H1 (cell line): ENCODE data around the gene FAM204A. TPM values are rescaled to one million over a fixed set of nuclear protein-coding genes. Genes with fewer than 3 reads are reported as not detected.

Experiments used
- CTCF ChIA-PET: fragments of 300-600 bp; sonication (Branson Sonifier 250); formaldehyde crosslinking; loops from one replicate; lab custom pipeline; 2021; ENCODE audit not compliant: partially characterized antibody; lab: Charles Lee
- POLR2A ChIA-PET: fragments of 300-600 bp; sonication (Branson Sonifier 250); formaldehyde crosslinking; loops from one replicate; lab custom pipeline; 2021; ENCODE audit warnings: inconsistent platforms; ENCODE audit not compliant: partially characterized antibody; lab: Charles Lee
- DNase-seq, 2 experiments: peaks; one replicate each; pipeline versions ENCODE4 v3.0.0 to v3.0.0-alpha.2; 2010 to 2022; ENCODE audit warnings: low spot score in 2 of 2, low read depth in 1 of 2, mixed read lengths in 1 of 2
- FAIRE-seq: peaks from 2 replicates; lab custom pipeline; 2011; peaks lifted over from hg19 to GRCh38; lab: Jason Lieb, UNC
- H2AFZ ChIP-seq: 2 replicates; pipeline ENCODE4 v1.8.1; 2012; ENCODE audit warnings: low read length, inconsistent platforms
- H2AK5ac ChIP-seq: 2 replicates; pipeline ENCODE4 v1.6.1; 2013; ENCODE audit warnings: low read depth, low read length
- H2BK120ac ChIP-seq: replicated peaks from 2 replicates; pipeline ENCODE3; 2013; ENCODE audit warnings: low read depth, low read length, inconsistent platforms
- H2BK12ac ChIP-seq: 2 replicates; pipeline ENCODE4 v1.6.1; 2013; ENCODE audit warnings: low read depth, low read length
- H2BK15ac ChIP-seq: 2 replicates; pipeline ENCODE4 v1.6.1; 2013; ENCODE audit warnings: low read length
- H2BK20ac ChIP-seq: 2 replicates; pipeline ENCODE4 v1.6.1; 2013; ENCODE audit warnings: low read length
- H2BK5ac ChIP-seq: 2 replicates; pipeline ENCODE4 v1.6.1; 2013; ENCODE audit warnings: low read depth, low read length
- H3K14ac ChIP-seq: 2 replicates; pipeline ENCODE4 v1.6.1; 2013; ENCODE audit warnings: inconsistent platforms; ENCODE audit not compliant: insufficient read length
- H3K18ac ChIP-seq: 2 replicates; pipeline ENCODE4 v1.6.1; 2013; ENCODE audit warnings: low read length; ENCODE audit errors: extremely low read depth
- H3K23ac ChIP-seq: 2 replicates; pipeline ENCODE4 v1.6.1; 2013; ENCODE audit warnings: inconsistent platforms; ENCODE audit not compliant: insufficient read length
- H3K23me2 ChIP-seq: 2 replicates; pipeline ENCODE4 v1.6.1; 2013; ENCODE audit warnings: low read depth, low read length
- H3K27ac ChIP-seq: 2 replicates; pipeline ENCODE4 v1.6.1; 2011; ENCODE audit warnings: low read depth, low read length, inconsistent platforms
- H3K27me3 ChIP-seq, 4 experiments: replicated peaks in 1 of 4; 1 replicate in 1 of 4; 2 replicates in 3 of 4; pipeline versions ENCODE4 v1.6.1 to v1.8.1; 2011 to 2013; ENCODE audit warnings: low read length in 3 of 4, mild to moderate bottlenecking in 3 of 4, inconsistent platforms in 2 of 4, mixed read lengths in 2 of 4, moderate library complexity in 1 of 4; ENCODE audit not compliant: control insufficient read depth in 3 of 4, insufficient read depth in 3 of 4; ENCODE audit errors: extremely low read depth in 1 of 4
- H3K36me3 ChIP-seq, 4 experiments: 2 replicates each; pipeline versions ENCODE4 v1.6.1 to v1.8.1; 2011 to 2013; ENCODE audit warnings: mild to moderate bottlenecking in 4 of 4, low read length in 3 of 4, moderate library complexity in 2 of 4, control low read depth in 1 of 4, inconsistent platforms in 1 of 4; ENCODE audit not compliant: insufficient read depth in 4 of 4, control insufficient read depth in 2 of 4
- H3K4ac ChIP-seq: replicated peaks from 2 replicates; pipeline ENCODE3; 2013; ENCODE audit warnings: low read length, low read depth, mixed read lengths, inconsistent platforms; ENCODE audit not compliant: insufficient read length
- H3K4me1 ChIP-seq, 4 experiments: replicated peaks in 1 of 4; 1 replicate in 1 of 4; 2 replicates in 3 of 4; pipeline versions ENCODE4 v1.6.1 to v1.8.1; 2011 to 2013; ENCODE audit warnings: low read length in 3 of 4, inconsistent platforms in 2 of 4, mixed read lengths in 1 of 4; ENCODE audit not compliant: insufficient read depth in 4 of 4, control insufficient read depth in 3 of 4
- H3K4me2 ChIP-seq, 2 experiments: 2 replicates each; pipeline versions ENCODE4 v1.6.1 to v1.8.1; 2011 to 2013; ENCODE audit warnings: low read depth in 2 of 2, low read length in 2 of 2, control low read depth in 1 of 2, inconsistent platforms in 1 of 2, mild to moderate bottlenecking in 1 of 2; ENCODE audit not compliant: insufficient read depth in 1 of 2
- H3K4me3 ChIP-seq, 4 experiments: fragments of 200-600, 300-600 bp in 1 of 4; sonication (generic), shearing (Covaris generic), sonication (Bioruptor Twin) in 1 of 4; 2 replicates each; pipeline versions ENCODE4 v1.5.1 to v1.8.1; 2011 to 2016; ENCODE audit warnings: low read length in 4 of 4, low read depth in 3 of 4, control low read depth in 2 of 4, inconsistent platforms in 2 of 4, mild to moderate bottlenecking in 2 of 4, mixed read lengths in 1 of 4, moderate library complexity in 1 of 4; ENCODE audit not compliant: insufficient read depth in 2 of 4; ENCODE audit errors: extremely low read depth in 1 of 4
- H3K56ac ChIP-seq: replicated peaks from 2 replicates; pipeline ENCODE3; 2013; ENCODE audit warnings: low read depth, mild to moderate bottlenecking, mixed read lengths, low read length, inconsistent platforms; ENCODE audit not compliant: insufficient read length
- H3K79me1 ChIP-seq: 2 replicates; pipeline ENCODE4 v1.6.1; 2013; ENCODE audit warnings: low read depth, low read length, control low read depth
- H3K79me2 ChIP-seq, 2 experiments: 2 replicates each; pipeline versions ENCODE4 v1.6.1 to v1.8.1; 2012 to 2013; ENCODE audit warnings: low read length in 2 of 2, mild to moderate bottlenecking in 2 of 2, inconsistent platforms in 1 of 2; ENCODE audit not compliant: insufficient read depth in 2 of 2, control insufficient read depth in 1 of 2
- H3K9ac ChIP-seq, 4 experiments: replicated peaks in 1 of 4; 1 replicate in 1 of 4; 2 replicates in 3 of 4; pipeline versions ENCODE4 v1.6.1 to v1.8.1; 2011 to 2013; ENCODE audit warnings: low read depth in 3 of 4, low read length in 3 of 4, control low read depth in 2 of 4, mild to moderate bottlenecking in 2 of 4, moderate library complexity in 2 of 4, inconsistent platforms in 1 of 4; ENCODE audit errors: extremely low read depth in 1 of 4
- H3K9me3 ChIP-seq, 2 experiments: 2 replicates each; pipeline versions ENCODE4 v1.6.1 to v1.8.1; 2012 to 2013; ENCODE audit warnings: mild to moderate bottlenecking in 2 of 2, moderate library complexity in 2 of 2, control low read depth in 1 of 2, inconsistent platforms in 1 of 2, low read depth in 1 of 2, low read length in 1 of 2, mixed read lengths in 1 of 2; ENCODE audit not compliant: insufficient read depth in 2 of 2
- H4K20me1 ChIP-seq, 2 experiments: replicated peaks in 1 of 2; 2 replicates each; pipeline versions ENCODE3 to v1.8.1; 2011 to 2013; ENCODE audit warnings: inconsistent platforms in 2 of 2, low read length in 2 of 2, mild to moderate bottlenecking in 1 of 2; ENCODE audit not compliant: insufficient read depth in 2 of 2, control insufficient read depth in 1 of 2
- H4K5ac ChIP-seq: 2 replicates; pipeline ENCODE4 v1.6.1; 2013; ENCODE audit warnings: low read length, low read depth, mixed read lengths, inconsistent platforms; ENCODE audit not compliant: insufficient read length
- H4K8ac ChIP-seq: 2 replicates; pipeline ENCODE4 v1.8.0; 2013; ENCODE audit warnings: mild to moderate bottlenecking, moderate library complexity, low read length, inconsistent platforms; ENCODE audit not compliant: insufficient read depth; ENCODE audit errors: extremely low read depth
- H4K91ac ChIP-seq: replicated peaks from 2 replicates; pipeline ENCODE3; 2013; ENCODE audit warnings: low read length, mixed read lengths, inconsistent platforms; ENCODE audit not compliant: insufficient read length
- CBX5 ChIP-seq: fragments of 300-800, 300-1000 bp; sonication (generic); IDR thresholded peaks from 2 replicates; pipeline ENCODE4 v1.7.1; 2016; ENCODE audit warnings: antibody characterized with exemption, low read length, low read depth
- CHD2 ChIP-seq: IDR thresholded peaks from 2 replicates; pipeline ENCODE4 v1.6.1; 2012; ENCODE audit warnings: low read length, improper control_type of control experiment
- POLR2A ChIP-seq, 2 experiments: IDR thresholded peaks; 1 replicate in 1 of 2; 2 replicates in 1 of 2; pipeline ENCODE4 v1.6.1; 2011; ENCODE audit warnings: low read depth in 2 of 2, low read length in 2 of 2, mild to moderate bottlenecking in 2 of 2; ENCODE audit errors: control extremely low read depth in 1 of 2
- SIRT6 ChIP-seq: IDR thresholded peaks from one replicate; pipeline ENCODE4 v1.7.1; 2012; ENCODE audit warnings: low read length, inconsistent platforms
- WGBS, 2 experiments: shearing (Covaris generic) in 1 of 2; methylation state at CpG; one replicate each; pipeline versions ENCODE4 v1.1.6 to v1.1.7; 2013 to 2015; ENCODE audit warnings: low lambda C conversion rate in 2 of 2, mixed read lengths in 2 of 2, inconsistent platforms in 1 of 2, low coverage in 1 of 2, missing lambda C conversion rate in 1 of 2; ENCODE audit not compliant: insufficient replicate concordance in 2 of 2, insufficient coverage in 1 of 2, insufficient read length in 1 of 2; ENCODE audit errors: extremely low coverage in 1 of 2, missing lambda C conversion rate in 1 of 2; 5-methylcytosine and 5-hydroxymethylcytosine counted together
- polyA plus RNA-seq, 7 experiments: library from polyadenylated mRNA; depleted of rRNA in 3 of 7; stranded (reverse) in 5 of 7; unstranded in 2 of 7; fragments of >200 nt in 5 of 7; fragments of 200-250 nt in 2 of 7; gene quantifications; 1 replicate in 5 of 7; 2 replicates in 1 of 7; 4 replicates in 1 of 7; pipeline versions ENCODE4 v1.2.1 to v1.2.3, GENCODE V29; 2011 to 2013; ENCODE audit warnings: missing spikeins in 2 of 7, mixed read lengths in 2 of 7
- total RNA-seq: library from RNA; stranded (reverse); fragmentation: NEBNext Ultra II Directional; extraction: Animal tissue kit (Norgen Biotek cat#: 25700); gene quantifications from 2 replicates; pipeline ENCODE4 v1.2.1, GENCODE V29; 2021

The FAM204A gene
- total and polyA plus RNA-seq, 2 of the 8 experiments (the other 6 are each of a cell fraction or from before 2014, with no cell fraction given), result 4.9 to 37.4 TPM

DNA sequence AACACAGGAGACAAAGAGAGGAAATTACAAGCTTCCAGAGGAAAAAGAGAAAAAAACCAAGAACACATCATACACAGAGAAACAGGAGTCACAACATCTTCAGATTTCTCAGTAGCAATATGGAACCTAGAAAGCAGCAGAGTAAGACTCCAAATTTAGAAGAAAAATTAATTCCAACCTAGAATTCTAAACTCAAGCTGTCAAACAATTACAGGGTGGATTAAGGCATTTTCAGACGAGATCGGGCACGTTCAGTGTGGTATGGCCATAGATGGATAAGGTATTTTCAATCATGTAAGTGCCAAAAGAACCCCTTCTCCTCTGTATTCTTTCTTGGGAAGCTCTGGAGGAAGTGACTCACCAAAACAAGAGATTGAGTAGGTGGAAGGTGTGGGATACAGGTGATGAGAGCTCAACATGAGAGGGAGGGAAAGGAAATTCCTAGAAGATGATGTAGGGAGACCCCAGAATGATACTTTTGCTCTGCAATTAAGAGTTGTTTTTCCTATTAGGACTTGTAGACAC, 51.6 kb downstream of the FAM204A start:
- POLR2A ChIA-PET, result no interaction called here

More for the DNA sequence above, 51.6 kb downstream of the FAM204A start:
- Histone ChIP-seq H3K79me2 (no peaks in the 10 kb centered on the region), H3K56ac (no peak overlapping the region), H2BK20ac (no peak overlapping the region), H3K4me3 (no peak overlapping the region), H3K36me3 (no peaks in the 10 kb centered on the region), H3K4ac (no peak overlapping the region), H2BK120ac (no peak overlapping the region), H2BK12ac (no peak overlapping the region), H4K20me1 (no peaks in the 10 kb centered on the region)
- no peak for TF ChIP-seq CHD2
- TF ChIP-seq CBX5, result no peak
- TF ChIP-seq SIRT6, result no peak
- TF ChIP-seq POLR2A (IDR thresholded peaks at IDR 0.05; ENCODE audit: control extremely low read depth in 1 of 2, low read depth in 2 of 2, low read length in 2 of 2), result no peak
- TF ChIP-seq, all 59 proteins: peak for 0
- no peaks in the 10 kb centered on the region for H3K79me1 ChIP-seq
- H3K23me2 ChIP-seq, result no peaks in the 10 kb centered on the region
- DNase-seq (no peak), FAIRE-seq (no peak)
- no peak overlapping the region for H2AFZ ChIP-seq
- H3K27ac ChIP-seq, result no peak overlapping the region
- H3K9me3 ChIP-seq, result no peaks in the 10 kb centered on the region
- WGBS, 2 experiments, result 100% methylated on average over 3 of the region's 3 CpGs; no CpG with 5 or more reads in 1 of the 2 experiments
- no peak overlapping the region for H2BK15ac ChIP-seq
- no peak overlapping the region for H3K9ac ChIP-seq
- no peak overlapping the region for H2AK5ac ChIP-seq
- CTCF ChIA-PET, result interaction anchor here (1.9 kb wide), 1 partner anchor 169 kb away, joined by 6 read pairs; no protein-coding TSS in a partner anchor
- H4K5ac ChIP-seq, result no peak overlapping the region
- H3K4me1 ChIP-seq, result peaks cover 1 to 5% (median 3%) of the 10 kb centered on the region in 4 experiments; a peak in 4 of 7 replicates
- no peak overlapping the region for H4K91ac ChIP-seq
- no peak overlapping the region for H3K4me2 ChIP-seq
- no peak overlapping the region for H3K14ac ChIP-seq
- H3K27me3 ChIP-seq, result no peaks in the 10 kb centered on the region; a peak in 1 of 7 replicates
- H3K23ac ChIP-seq, result no peak overlapping the region
- H2BK5ac ChIP-seq, result no peak overlapping the region
- H3K18ac ChIP-seq, result no peak overlapping the region
- no peak overlapping the region for H4K8ac ChIP-seq
